ENCODE results near the gene SLU7.

DNA sequence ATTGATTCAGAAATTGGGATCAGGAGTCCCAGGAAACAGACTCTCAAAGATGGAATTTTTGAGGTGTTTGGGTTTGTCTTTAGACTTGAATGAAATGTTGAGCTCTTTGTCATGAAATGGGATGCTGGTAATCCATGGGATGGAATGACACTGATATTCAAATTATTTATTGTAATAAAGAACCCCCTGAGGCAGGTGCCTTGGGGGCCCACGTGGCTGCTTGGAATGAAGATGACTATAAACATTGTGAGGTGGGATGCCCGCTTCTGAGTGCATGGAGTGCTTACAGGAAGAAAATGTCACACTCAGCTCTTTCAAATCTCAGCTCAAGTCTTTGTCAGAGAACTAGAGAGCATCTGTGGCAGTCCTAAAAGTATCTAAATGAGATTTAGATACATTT, 38.8 kb downstream of the SLU7 start:
- TF ChIP-seq, protein P1, sequence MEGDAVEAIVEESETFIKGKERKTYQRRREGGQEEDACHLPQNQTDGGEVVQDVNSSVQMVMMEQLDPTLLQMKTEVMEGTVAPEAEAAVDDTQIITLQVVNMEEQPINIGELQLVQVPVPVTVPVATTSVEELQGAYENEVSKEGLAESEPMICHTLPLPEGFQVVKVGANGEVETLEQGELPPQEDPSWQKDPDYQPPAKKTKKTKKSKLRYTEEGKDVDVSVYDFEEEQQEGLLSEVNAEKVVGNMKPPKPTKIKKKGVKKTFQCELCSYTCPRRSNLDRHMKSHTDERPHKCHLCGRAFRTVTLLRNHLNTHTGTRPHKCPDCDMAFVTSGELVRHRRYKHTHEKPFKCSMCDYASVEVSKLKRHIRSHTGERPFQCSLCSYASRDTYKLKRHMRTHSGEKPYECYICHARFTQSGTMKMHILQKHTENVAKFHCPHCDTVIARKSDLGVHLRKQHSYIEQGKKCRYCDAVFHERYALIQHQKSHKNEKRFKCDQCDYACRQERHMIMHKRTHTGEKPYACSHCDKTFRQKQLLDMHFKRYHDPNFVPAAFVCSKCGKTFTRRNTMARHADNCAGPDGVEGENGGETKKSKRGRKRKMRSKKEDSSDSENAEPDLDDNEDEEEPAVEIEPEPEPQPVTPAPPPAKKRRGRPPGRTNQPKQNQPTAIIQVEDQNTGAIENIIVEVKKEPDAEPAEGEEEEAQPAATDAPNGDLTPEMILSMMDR (IDR thresholded peaks at IDR 0.05) = no peak
- no peak for TF ChIP-seq POLR2A (IDR thresholded peaks at IDR 0.05)
